ENCODE data around the gene SMAD9.

The SMAD9 gene

GRCh38 chr13:36814465-36814864 lies 105.6 kb downstream of the SMAD9 start:
- no peak for DNase-seq

DNA sequence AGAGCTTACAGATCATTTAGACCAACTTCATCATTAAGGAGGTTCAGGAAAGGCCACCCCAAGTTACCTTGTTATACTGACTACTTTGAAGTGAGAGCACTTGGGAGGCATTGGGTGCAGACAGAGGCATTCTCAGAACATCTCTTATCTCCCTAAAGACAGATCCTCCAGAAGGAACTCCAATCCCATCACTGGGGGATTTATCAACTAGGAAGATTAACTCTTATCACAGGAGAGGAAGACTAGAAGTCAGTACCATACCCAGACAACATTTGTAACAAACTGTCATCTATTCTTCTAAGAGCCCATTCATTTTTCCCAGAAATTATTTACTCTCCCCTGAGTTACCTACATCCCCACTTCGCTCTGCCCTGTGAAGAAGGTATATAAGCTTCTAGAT lies 106.8 kb downstream of the SMAD9 start:
- no peak for DNase-seq

DNA sequence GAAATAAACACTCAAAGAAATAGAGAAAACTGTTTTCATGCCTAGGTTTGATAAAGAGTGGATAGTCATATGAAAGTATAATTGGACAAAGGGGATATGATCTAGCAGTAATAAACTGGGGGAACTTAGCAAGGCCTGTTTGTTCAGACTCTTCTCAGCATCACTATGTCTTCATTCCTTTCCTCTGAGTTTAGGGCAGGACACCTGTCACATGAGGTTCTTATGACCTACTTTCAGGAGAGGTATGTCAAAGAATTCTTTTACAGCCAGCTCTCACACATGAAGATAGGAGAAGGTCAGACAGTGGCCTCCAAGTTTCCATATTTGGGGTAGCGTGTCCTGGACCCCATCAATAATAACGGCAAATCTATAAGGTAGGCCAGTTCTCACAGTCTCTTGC lies 112.4 kb downstream of the SMAD9 start:
- no peak for DNase-seq

- no peak for DNase-seq
Measured at GRCh38 chr13:36806102-36806501, 113.9 kb downstream of the SMAD9 start.

DNA sequence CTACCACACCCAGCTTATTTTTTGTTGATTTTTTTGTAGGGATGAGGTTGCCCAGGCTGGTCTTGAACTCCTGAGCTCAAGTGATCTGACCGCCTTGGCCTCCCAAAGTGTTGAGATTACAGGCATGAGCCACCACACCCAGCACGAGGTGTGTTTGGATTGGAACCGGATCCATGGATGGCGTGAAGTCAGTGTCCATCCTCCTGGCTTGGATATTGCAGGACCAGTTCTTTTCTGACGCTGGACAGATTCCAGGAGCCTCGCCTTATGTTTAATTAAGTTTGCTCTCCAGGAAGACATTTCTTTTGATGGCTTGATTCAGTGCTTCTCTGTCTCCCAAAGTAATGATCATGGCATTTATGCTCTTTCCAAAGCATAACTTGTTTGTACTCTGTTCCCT lies 115.5 kb downstream of the SMAD9 start:
- DNase-seq: no peak

DNA sequence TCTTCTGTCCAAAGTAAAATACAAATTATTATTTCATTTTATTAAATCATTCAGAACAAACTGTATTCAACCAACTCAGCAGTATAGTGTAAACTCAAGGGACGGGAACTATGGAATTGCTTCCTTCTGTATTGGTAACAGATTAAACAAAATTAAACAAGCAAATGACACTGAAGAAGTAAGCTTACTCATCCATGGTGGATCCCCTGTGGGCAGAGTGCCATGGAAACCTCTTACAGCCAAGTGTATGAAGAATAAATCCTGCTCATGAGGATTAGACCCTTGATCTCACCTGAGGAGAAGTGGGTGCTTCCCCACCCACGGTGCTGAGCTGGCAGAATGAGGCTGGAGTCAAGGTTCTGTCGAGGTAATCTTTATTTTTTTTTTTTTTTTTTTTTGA lies 119.0 kb downstream of the SMAD9 start:
- DNase-seq: no peak

GRCh38 chr13:36796052-36796451 lies 124.0 kb downstream of the SMAD9 start:
- DNase-seq: no peak

DNA sequence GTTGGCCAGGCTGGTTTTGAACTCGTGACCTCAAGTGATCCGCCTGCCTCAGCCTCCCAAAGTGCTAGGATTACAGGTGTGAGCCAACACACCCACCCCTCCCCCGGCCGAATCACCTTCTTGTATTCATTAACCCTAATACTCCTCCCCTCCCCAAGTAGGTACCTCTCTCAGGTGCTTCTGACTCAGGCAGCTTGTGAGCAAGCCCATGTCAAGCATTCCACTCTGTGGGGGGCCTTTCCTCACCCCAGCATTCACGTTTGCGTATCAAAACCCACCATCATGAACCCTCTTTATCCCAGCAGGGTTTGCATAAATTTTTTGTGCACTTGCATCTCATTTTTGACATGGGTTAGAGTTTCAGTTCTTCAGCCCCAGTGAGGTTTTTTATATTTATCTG lies 124.6 kb downstream of the SMAD9 start:
- DNase-seq: no peak

All from stimulated activated CD4-positive, alpha-beta T cell treated with anti-CD3 and anti-CD28 coated beads, Interleukin-2, amount 100 ng/mL, for 24 hours (primary cell).